ENCODE measurements around the gene CKLF.

- TF ChIP-seq CTCF (IDR thresholded peaks at IDR 0.05; ENCODE audit: low read depth, low read length, missing input control) (no peak), RXRA (IDR thresholded peaks at IDR 0.05) (no peak), ZBTB33 (IDR thresholded peaks at IDR 0.05) (no peak), SP1 (IDR thresholded peaks at IDR 0.05) (no peak), REST (IDR thresholded peaks at IDR 0.05) (no peak), MAX (IDR thresholded peaks at IDR 0.05) (no peak), RAD21 (IDR thresholded peaks at IDR 0.05) (no peak), HNF4G (IDR thresholded peaks at IDR 0.05) (no peak), FOXA2 (IDR thresholded peaks at IDR 0.05) (no peak)
Observed at GRCh38 chr16:66554495-66554894, 2.1 kb downstream of the CKLF start.

Measured in liver (tissue), 3 donors.